Measurements from ENCODE around the gene APEX1. TPM values are rescaled to one million over a fixed set of nuclear protein-coding genes. Genes with fewer than 3 reads are reported as not detected.

APEX1 gene
- total RNA-seq, 6 donors from 2014 or later, result 81.5 to 134 (median 119) TPM

- Histone ChIP-seq H3K4me1 (peaks cover 0 to 4% (median 0%) of the 10 kb centered on the region in 4 donors), H3K9me3 (no peaks in the 10 kb centered on the region), H3K4me3 (no peak overlapping the region), H3K27me3 (no peaks in the 10 kb centered on the region), H3K36me3 (no peaks in the 10 kb centered on the region), H3K27ac (no peak overlapping the region)
- ATAC-seq (ENCODE audit: low FRiP score in 2 of 2) (peak in 1 of 2 donors; percentile 39), DNase-seq (no peak)
- no peak for TF ChIP-seq CTCF (IDR thresholded peaks at IDR 0.05)
- no peak for TF ChIP-seq EP300 (IDR thresholded peaks at IDR 0.05)
- TF ChIP-seq POLR2AphosphoS5 (IDR thresholded peaks at IDR 0.05), result no peak
- TF ChIP-seq POLR2A (IDR thresholded peaks at IDR 0.05), result no peak
- 79 to 82% methylated on average over 8 of the region's 8 CpGs for WGBS, 2 donors
These were observed 40.1 kb downstream of the APEX1 start for GRCh38 chr14:20494935-20495766.

- TF ChIP-seq EP300 (IDR thresholded peaks at IDR 0.05) (no peak), POLR2AphosphoS5 (IDR thresholded peaks at IDR 0.05) (no peak), POLR2A (IDR thresholded peaks at IDR 0.05) (no peak), CTCF (IDR thresholded peaks at IDR 0.05) (no peak)
- ATAC-seq (ENCODE audit: low FRiP score in 2 of 2) (no peak), DNase-seq (no peak)
- no peaks in the 10 kb centered on the region for H3K4me1 ChIP-seq
- H3K27me3 ChIP-seq, result no peaks in the 10 kb centered on the region
- H3K4me3 ChIP-seq, result no peak overlapping the region
- H3K36me3 ChIP-seq, result no peaks in the 10 kb centered on the region
- no peaks in the 10 kb centered on the region for H3K9me3 ChIP-seq
- no peak overlapping the region for H3K27ac ChIP-seq
- 73 to 79% methylated on average over 2 of the region's 2 CpGs for WGBS, 2 donors
These were observed 43.6 kb downstream of the APEX1 start for GRCh38 chr14:20498622-20499021.

GRCh38 chr14:20499108-20499507 lies 44.1 kb downstream of the APEX1 start:
- DNase-seq (no peak), ATAC-seq (ENCODE audit: low FRiP score in 2 of 2) (no peak)
- peaks cover 0 to 4% (median 0%) of the 10 kb centered on the region in 4 donors for H3K4me1 ChIP-seq
- no peak for TF ChIP-seq POLR2A (IDR thresholded peaks at IDR 0.05)
- no peak for TF ChIP-seq CTCF (IDR thresholded peaks at IDR 0.05)
- TF ChIP-seq EP300 (IDR thresholded peaks at IDR 0.05), result no peak
- TF ChIP-seq POLR2AphosphoS5 (IDR thresholded peaks at IDR 0.05), result no peak
- no peaks in the 10 kb centered on the region for H3K36me3 ChIP-seq
- WGBS, 2 donors, result 50 to 59% methylated on average over 4 of the region's 4 CpGs
- no peaks in the 10 kb centered on the region for H3K27me3 ChIP-seq
- no peak overlapping the region for H3K4me3 ChIP-seq
- no peak overlapping the region for H3K27ac ChIP-seq
- H3K9me3 ChIP-seq, result no peaks in the 10 kb centered on the region

GRCh38 chr14:20499881-20500280 lies 44.9 kb downstream of the APEX1 start:
- ATAC-seq (ENCODE audit: low FRiP score in 2 of 2) (no peak), DNase-seq (no peak)
- no peak overlapping the region for H3K27ac ChIP-seq
- TF ChIP-seq POLR2A (IDR thresholded peaks at IDR 0.05) (no peak), CTCF (IDR thresholded peaks at IDR 0.05) (no peak)
- H3K36me3 ChIP-seq, result no peaks in the 10 kb centered on the region
- WGBS, 2 donors, result 94 to 95% methylated on average over 5 of the region's 5 CpGs
- no peaks in the 10 kb centered on the region for H3K9me3 ChIP-seq
- H3K4me3 ChIP-seq, result no peak overlapping the region
- peaks cover 0 to 5% (median 0%) of the 10 kb centered on the region in 4 donors for H3K4me1 ChIP-seq
- H3K27me3 ChIP-seq, result no peaks in the 10 kb centered on the region

- Histone ChIP-seq H3K4me1 (peaks cover 0 to 5% (median 0%) of the 10 kb centered on the region in 4 donors), H3K4me3 (no peak overlapping the region), H3K27ac (no peak overlapping the region), H3K9me3 (no peaks in the 10 kb centered on the region), H3K36me3 (no peaks in the 10 kb centered on the region), H3K27me3 (no peaks in the 10 kb centered on the region)
- 98% methylated on average over 2 of the region's 2 CpGs for WGBS, 2 donors
- no peak for TF ChIP-seq EP300 (IDR thresholded peaks at IDR 0.05)
- no peak for TF ChIP-seq POLR2A (IDR thresholded peaks at IDR 0.05)
- TF ChIP-seq POLR2AphosphoS5 (IDR thresholded peaks at IDR 0.05), result no peak
- no peak for TF ChIP-seq CTCF (IDR thresholded peaks at IDR 0.05)
- no peak for DNase-seq
- no peak for ATAC-seq (ENCODE audit: low FRiP score in 2 of 2)
These were observed 46.3 kb downstream of the APEX1 start for GRCh38 chr14:20501346-20501745.

Data from upper lobe of left lung (tissue), 6 donors.